ENCODE data around the gene FZD2. TPM values are rescaled to one million over a fixed set of nuclear protein-coding genes. Genes with fewer than 3 reads are reported as not detected.

The FZD2 gene
- total and polyA plus RNA-seq, 2 of the 13 experiments (the other 11 are each of a cell fraction or from before 2014, with no cell fraction given) = 0.07 to 0.13 TPM

GRCh38 chr17:44522883-44523671 lies 34.2 kb upstream of the FZD2 start (continued):
- TF ChIP-seq, protein P1, sequence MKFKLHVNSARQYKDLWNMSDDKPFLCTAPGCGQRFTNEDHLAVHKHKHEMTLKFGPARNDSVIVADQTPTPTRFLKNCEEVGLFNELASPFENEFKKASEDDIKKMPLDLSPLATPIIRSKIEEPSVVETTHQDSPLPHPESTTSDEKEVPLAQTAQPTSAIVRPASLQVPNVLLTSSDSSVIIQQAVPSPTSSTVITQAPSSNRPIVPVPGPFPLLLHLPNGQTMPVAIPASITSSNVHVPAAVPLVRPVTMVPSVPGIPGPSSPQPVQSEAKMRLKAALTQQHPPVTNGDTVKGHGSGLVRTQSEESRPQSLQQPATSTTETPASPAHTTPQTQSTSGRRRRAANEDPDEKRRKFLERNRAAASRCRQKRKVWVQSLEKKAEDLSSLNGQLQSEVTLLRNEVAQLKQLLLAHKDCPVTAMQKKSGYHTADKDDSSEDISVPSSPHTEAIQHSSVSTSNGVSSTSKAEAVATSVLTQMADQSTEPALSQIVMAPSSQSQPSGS (CRISPR knock-in tag; IDR thresholded peaks at IDR 0.05) = no peak
- TF ChIP-seq ASH2L (IDR thresholded peaks at IDR 0.05; ENCODE audit: insufficient read length, low read depth, low read length) (no peak), E2F2 (CRISPR knock-in tag; IDR thresholded peaks at IDR 0.05; ENCODE audit: borderline replicate concordance) (no peak), ZNF431 (CRISPR knock-in tag; IDR thresholded peaks at IDR 0.05; ENCODE audit: borderline replicate concordance, low read depth) (no peak), ZNF7 (CRISPR knock-in tag; IDR thresholded peaks at IDR 0.05) (no peak), MNT (IDR thresholded peaks at IDR 0.05) (no peak), NFYC (CRISPR knock-in tag; IDR thresholded peaks at IDR 0.05) (no peak; the same call in 1 of the 2 replicates), PAX8 (CRISPR knock-in tag; IDR thresholded peaks at IDR 0.05; ENCODE audit: borderline replicate concordance) (no peak), ZNF792 (CRISPR knock-in tag; IDR thresholded peaks at IDR 0.05) (0 out of 2 replicates have a peak, but pooled peaks have one; percentile 40), ZZZ3 (CRISPR knock-in tag; IDR thresholded peaks at IDR 0.05; ENCODE audit: borderline replicate concordance) (no peak), ZNF780A (CRISPR knock-in tag; IDR thresholded peaks at IDR 0.05) (no peak), AKAP8 (CRISPR knock-in tag; IDR thresholded peaks at IDR 0.05) (no peak), EHMT2 (IDR thresholded peaks at IDR 0.05; ENCODE audit: borderline replicate concordance, low read depth, low read length) (no peak), SYNCRIP (IDR thresholded peaks at IDR 0.05; ENCODE audit: insufficient read depth, low read depth, low read length) (no peak), ZNF10 (CRISPR knock-in tag; IDR thresholded peaks at IDR 0.05; ENCODE audit: borderline replicate concordance, low read depth) (no peak), ZBTB21 (CRISPR knock-in tag; IDR thresholded peaks at IDR 0.05) (no peak), AGO2 (optimal IDR thresholded peaks at IDR 0.05; ENCODE audit: low read depth, low read length) (no peak), MIXL1 (CRISPR knock-in tag; IDR thresholded peaks at IDR 0.05) (no peak), ZNF317 (CRISPR knock-in tag; IDR thresholded peaks at IDR 0.05) (no peak; the same call in 1 of the 2 replicates), KDM3A (CRISPR knock-in tag; IDR thresholded peaks at IDR 0.05; ENCODE audit: low read depth) (peak; percentile 41; the same call in 1 of the 2 replicates), ZNF331 (CRISPR knock-in tag; IDR thresholded peaks at IDR 0.05) (peak; percentile 50; the same call in 1 of the 2 replicates), ZNF138 (CRISPR knock-in tag; IDR thresholded peaks at IDR 0.05; ENCODE audit: low read depth) (peak; percentile 48; the same call in 1 of the 2 replicates), TCF7 (IDR thresholded peaks at IDR 0.05; ENCODE audit: low read depth) (no peak), KLF11 (CRISPR knock-in tag; IDR thresholded peaks at IDR 0.05) (no peak), ZNF12 (CRISPR knock-in tag; IDR thresholded peaks at IDR 0.05) (no peak)
- TF ChIP-seq, protein P2, sequence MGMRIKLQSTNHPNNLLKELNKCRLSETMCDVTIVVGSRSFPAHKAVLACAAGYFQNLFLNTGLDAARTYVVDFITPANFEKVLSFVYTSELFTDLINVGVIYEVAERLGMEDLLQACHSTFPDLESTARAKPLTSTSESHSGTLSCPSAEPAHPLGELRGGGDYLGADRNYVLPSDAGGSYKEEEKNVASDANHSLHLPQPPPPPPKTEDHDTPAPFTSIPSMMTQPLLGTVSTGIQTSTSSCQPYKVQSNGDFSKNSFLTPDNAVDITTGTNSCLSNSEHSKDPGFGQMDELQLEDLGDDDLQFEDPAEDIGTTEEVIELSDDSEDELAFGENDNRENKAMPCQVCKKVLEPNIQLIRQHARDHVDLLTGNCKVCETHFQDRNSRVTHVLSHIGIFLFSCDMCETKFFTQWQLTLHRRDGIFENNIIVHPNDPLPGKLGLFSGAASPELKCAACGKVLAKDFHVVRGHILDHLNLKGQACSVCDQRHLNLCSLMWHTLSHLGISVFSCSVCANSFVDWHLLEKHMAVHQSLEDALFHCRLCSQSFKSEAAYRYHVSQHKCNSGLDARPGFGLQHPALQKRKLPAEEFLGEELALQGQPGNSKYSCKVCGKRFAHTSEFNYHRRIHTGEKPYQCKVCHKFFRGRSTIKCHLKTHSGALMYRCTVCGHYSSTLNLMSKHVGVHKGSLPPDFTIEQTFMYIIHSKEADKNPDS (CRISPR knock-in tag; IDR thresholded peaks at IDR 0.05) = no peak
